Measurements from ENCODE around the gene ERC2. TPM values are rescaled to one million over a fixed set of nuclear protein-coding genes. Genes with fewer than 3 reads are reported as not detected.

The ERC2 gene
- total RNA-seq, 1 experiment from 2014 or later: 1.2 TPM

GRCh38 chr3:55682461-55682860 lies 785.8 kb downstream of the ERC2 start:
- no peak for DNase-seq (ENCODE audit: low read depth)

DNA sequence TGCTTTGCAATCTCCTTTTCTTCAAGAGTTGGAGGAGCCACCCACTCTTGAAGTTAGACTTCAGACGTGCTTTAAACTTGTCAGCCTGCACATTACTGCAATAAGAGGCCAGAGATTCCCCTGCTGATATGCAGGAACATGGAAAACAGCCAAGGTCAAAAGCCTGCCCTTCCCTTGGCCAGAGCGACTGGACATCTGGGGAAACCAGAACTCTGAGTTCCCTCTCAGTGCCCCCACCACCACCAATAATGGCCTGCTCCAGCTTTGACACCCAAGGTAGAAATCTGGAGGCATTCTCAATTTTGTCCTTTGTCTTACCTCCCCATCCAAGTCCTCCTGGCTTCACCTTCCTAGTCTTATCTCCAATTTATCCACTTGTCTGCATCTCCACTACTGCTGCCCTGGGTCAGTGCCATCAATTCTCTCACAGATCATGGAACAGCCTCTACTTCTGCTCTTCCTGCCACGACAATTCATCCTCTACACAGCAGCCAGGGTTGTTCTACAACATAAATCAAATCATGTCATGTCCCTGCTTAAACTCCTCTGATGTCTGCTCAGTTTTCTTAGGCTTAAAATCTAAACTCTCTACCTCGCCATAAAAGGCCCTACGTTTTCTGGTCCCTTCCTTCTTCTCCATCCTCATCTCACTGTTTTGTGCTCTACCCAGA lies 789.6 kb downstream of the ERC2 start:
- no peak for DNase-seq (ENCODE audit: low read depth)

DNA sequence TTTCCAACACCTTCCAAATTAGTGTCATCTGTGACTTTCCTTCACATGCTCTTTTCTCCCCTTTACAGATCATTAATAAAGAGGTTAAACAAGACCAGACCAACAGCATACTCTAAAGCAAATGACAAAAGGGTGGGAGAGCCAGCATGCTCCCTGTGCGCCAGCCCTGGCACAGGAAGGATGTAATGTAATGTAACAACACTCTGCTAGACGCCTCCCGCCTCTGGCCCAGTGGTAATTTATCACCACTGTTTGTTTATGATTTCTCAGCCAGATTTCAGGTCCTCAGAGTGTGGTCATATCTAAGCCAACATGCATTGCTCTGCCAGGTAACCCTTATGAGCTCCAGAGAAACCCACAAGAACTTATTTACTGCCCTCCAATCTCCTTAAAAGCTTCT lies 791.6 kb downstream of the ERC2 start:
- DNase-seq (ENCODE audit: low read depth): peak; percentile 48

- DNase-seq (ENCODE audit: low read depth): no peak
These were observed 792.8 kb downstream of the ERC2 start for GRCh38 chr3:55675478-55675877.

DNA sequence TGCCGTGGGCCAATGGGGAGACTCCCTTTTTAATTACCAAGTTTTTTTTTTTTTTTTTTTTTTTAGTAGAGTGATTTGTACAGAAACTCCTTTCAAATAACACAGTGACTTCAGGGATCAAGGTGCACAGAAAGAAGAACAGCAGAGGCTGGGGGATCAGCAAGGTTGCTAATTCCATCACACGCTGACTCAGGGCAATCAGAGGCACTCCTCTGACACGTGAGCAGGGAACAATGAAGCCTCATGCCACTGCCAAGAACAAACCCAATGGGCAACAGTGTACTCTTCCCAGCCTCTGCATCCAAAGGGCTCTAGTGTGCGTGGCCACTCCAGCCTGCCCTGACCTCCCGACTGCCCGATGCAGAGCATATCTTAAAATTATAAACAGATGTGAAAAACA lies 794.5 kb downstream of the ERC2 start:
- no peak for DNase-seq (ENCODE audit: low read depth)

DNA sequence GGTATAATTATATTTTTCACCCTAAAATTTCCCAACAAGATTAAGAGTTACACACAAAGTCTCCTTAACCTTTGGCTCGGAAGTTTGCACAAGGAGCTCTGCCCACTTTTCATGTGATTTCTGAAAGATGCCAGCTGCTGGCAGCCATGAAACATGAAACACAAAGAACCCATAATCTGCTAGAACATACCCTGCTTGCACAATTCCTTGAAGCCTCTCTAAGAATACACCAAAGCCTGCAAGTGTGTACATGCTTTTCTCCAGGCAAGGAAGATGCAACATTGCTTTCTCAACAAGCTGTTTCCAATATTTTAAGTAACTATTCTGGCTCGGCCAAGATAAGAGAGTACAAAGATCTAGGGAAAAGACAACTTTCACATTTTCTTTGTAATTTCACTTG lies 799.1 kb downstream of the ERC2 start:
- DNase-seq (ENCODE audit: low read depth): no peak

DNA sequence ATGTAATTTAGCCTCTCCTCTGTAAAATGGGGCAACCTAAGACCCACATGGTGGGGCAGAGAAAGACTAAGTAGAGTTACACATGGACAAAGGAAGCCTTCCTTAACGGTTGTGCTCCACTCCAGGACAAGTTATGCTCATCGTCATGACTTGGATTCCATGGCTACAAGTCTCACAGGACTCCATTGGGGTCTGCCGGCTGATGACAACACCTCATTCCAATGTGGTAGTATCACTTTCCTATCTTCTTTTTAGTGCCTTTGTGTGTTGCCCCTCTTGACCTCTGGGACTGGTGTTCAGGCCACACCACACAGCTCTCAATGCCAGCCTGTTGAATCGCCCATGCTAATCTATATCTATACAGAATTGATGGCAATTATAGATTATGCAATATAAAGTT lies 799.9 kb downstream of the ERC2 start:
- DNase-seq (ENCODE audit: low read depth): peak; percentile 70

DNA sequence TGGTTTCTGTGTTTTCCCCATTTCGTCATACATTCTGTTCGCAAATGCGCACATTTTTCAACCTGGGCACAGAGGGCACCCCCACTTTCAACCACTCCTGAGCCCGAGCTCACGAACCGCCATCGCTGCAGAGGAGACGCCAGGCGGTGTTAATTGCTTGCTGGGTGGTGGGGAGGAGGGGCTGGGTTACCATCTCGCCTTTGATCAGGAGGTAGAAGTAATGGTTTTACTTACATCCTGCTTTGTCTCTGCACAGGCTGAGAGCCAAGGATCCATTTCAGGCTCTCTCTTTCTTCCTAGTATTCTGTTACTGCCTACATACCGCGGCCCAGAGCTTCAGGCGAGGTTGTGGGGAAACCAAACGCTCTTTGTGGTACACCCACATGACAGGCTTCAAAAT lies 803.9 kb downstream of the ERC2 start:
- no peak for DNase-seq (ENCODE audit: low read depth)

- peak; percentile 53 for DNase-seq (ENCODE audit: low read depth)
These were observed 805.6 kb downstream of the ERC2 start for GRCh38 chr3:55662683-55663082.

- no peak for DNase-seq (ENCODE audit: low read depth)
These were observed 806.7 kb downstream of the ERC2 start for GRCh38 chr3:55661571-55661970.

DNA sequence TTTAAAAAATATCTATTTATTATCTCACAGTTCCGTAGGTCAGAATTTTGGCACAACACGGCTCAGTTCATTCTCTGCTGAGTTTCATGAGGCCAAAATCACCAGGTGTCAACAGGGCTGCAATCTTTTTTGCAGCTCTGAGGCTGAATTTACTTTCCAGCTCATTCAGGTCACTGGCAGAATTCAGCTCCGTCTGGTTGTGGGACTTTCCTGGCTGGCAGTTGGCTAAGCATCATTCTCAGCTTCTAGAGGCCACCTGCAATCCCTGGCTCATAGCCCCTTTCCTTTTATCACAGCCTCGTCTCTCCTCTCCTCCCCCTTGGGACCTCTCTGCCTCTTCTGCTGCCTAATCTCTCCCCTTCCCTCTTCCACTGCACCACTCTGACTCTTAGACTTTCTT lies 807.1 kb downstream of the ERC2 start:
- DNase-seq (ENCODE audit: low read depth): no peak

DNA sequence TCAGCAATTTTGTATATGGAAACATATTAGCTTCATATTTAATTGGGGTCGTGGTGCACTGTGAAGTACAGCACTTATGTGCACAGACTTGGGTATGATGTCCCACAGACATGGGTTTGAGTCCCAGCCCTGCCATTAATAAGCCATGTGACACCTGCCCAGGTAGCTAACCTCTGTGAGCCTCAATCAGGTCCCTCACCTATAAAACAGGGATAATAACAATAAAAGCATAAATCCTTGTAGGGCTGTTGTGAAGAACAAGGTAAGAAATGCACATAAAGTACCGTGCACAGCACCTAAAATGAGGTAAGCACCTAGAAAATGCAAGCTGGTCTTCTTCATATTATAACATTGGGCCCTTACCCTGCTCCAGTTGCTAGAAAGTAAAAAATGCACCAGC lies 807.6 kb downstream of the ERC2 start:
- no peak for DNase-seq (ENCODE audit: low read depth)

DNA sequence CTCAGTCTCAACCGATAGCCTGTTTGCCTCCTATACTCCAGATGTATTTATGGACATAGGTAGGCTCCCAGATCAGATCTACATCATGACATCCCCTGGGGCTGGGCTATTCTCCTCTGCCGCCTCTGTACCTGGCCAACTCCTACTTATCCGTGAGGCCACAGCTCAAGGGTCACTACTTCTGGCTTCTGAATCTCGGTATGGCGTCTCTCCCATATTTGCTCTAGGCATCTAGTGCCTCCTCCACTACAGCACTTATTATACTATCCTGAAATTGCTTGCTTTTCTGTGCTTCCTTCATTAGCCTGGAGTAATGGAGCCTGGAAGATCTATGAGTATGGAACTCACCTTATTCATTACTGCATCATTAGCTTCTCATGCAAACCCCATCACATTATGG lies 808.6 kb downstream of the ERC2 start:
- no peak for DNase-seq (ENCODE audit: low read depth)

GRCh38 chr3:55658690-55659562 lies 809.3 kb downstream of the ERC2 start:
- no peak for DNase-seq (ENCODE audit: low read depth)

DNA sequence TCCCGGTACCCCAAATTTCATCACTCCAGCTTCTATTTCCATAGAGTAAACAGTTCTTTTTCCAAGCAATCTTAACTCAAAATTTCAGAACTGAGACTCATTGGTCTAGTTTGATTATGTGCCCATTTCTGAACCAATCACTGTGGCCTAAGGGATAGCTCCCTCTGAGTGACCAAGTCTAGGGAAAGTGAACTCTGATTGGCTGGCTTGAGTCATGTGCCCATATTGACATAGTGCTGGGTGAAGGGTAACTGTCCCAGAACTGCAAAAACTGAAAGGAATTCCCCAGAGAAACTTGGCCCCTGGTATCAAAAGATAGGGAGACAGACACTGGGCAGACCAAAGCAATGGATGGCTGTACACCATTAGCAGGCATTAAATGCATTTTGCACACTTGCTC lies 810.0 kb downstream of the ERC2 start:
- no peak for DNase-seq (ENCODE audit: low read depth)

DNA sequence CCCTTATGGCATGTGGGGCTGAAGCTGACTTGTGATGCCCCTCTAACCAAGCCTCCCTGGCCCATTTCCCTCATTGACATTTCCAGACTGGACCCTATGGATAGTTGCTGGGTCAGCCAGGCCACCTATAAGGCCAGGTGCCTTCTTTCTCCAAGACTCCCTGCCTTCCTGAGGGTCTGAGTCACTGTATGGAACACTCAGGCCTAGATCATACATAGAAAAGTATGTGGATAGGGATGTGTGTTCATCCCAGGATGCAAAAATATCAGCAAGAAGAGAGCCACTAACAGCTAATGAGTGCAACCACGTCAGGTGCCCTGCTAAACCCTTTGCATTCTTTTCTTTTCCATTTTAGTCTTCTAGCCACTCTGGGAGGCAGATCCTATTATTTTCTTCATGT lies 812.7 kb downstream of the ERC2 start:
- DNase-seq (ENCODE audit: low read depth): peak; percentile 7

DNA sequence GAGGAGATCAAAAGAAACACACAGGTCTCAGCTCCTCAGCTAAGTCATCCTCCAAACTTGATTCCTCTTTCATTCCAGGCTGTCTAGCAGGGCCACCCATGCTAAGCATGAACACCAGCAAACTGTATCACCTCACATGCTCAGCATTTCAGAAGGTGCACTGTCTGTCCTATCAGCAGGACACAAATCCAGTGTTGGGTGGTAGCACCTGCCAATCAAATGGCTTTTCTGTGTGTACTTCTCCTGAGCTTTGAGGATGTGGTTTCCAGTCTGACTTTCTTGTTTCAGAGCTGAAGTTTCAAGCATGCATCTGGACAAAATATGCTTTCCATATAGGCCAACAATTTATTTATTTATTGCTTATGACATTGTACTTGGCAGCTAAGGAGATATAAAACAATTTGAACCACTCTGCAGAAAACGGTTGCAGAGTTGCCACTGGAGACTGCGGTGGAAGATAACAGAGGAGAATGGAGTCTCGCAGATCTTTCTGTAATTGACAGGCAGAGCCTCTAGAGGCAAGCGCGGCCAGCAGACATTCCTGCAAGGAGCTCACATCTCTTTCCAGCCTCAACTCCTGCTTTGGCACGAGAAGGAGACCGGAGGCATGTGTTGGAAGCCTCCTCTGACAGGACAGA lies 814.0 kb downstream of the ERC2 start:
- no peak for DNase-seq (ENCODE audit: low read depth)

DNA sequence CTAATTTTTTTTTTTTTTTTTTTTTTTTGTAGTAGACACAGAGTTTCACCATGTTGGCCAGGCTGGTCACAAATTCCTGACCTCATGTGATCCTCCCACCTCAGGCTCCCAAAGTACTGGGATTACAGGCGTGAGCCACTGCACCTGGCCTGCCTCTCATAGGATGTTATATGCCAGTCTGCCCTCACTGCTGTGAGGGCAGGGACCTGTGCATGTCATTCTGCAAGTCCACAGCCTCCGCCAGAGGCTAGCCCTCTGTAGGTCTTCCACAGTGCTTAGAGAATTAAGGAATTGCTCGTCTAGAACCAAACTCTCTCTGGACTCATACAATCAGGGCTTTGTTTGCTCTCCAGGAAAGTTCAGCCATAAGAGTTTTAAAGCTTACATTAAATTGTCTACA lies 817.3 kb downstream of the ERC2 start:
- DNase-seq (ENCODE audit: low read depth): no peak

GRCh38 chr3:55650011-55650410 lies 818.3 kb downstream of the ERC2 start:
- DNase-seq (ENCODE audit: low read depth): no peak

- no peak for DNase-seq (ENCODE audit: low read depth)
These were observed 818.7 kb downstream of the ERC2 start for GRCh38 chr3:55649554-55649953.

DNA sequence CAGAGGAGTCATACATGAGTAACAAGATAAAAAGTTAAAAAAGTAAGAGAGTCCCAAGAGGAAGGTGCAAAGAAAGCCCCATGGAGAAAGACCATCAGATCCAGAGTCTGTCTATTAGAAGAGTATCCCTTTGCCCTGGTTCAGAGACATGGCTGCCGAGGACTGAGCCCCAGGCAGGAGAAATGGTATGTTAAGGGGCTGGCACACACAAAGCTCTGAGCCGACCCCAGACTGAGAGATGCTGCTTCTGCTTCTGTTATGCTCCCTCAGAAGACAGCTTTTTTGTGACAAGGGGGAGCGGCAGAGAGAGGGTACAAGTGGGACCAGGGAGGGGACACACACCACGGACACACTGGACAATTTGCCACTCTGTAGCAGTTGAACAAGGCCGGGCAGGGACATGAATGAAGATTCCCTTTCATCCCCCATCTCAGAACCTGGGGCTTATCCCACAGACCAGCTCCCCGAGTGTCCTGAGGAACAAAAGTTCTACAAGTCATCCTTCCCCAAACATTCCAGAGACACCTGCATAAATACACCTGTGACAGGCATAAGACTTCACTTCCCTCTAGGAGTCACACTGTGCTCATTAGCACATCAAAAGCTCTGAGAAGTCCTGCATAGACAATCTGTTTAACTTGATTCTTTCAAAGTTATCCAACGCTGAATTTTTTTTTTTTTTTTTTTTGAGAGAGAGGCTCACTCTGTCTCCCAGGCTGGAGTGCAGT lies 819.5 kb downstream of the ERC2 start:
- no peak for DNase-seq (ENCODE audit: low read depth)

DNA sequence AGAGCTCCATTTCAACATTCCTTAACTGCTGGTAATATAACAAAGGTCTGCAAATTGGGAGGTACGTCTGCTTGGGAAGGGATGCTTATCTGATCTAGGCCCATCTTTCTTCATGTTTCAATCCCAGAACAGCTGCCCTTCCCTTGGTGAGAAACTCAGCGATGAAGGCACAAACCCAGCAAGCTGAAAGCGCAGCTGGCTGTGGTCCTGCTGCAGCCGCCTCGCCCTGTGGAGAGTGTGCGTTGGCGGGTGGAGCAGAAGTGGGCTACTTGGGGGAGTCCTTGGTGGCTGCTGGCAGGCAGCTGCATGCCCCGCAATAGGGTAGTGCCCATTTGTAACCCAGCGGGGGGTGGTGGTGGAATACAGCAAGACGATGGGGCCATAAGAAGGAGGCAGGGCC lies 820.6 kb downstream of the ERC2 start:
- no peak for DNase-seq (ENCODE audit: low read depth)
